Measurements from ENCODE around the gene EPB41L1.
A peak's percentile ranks its signal among the peaks of the same experiment; 100 is the strongest.

The EPB41L1 gene

DNA sequence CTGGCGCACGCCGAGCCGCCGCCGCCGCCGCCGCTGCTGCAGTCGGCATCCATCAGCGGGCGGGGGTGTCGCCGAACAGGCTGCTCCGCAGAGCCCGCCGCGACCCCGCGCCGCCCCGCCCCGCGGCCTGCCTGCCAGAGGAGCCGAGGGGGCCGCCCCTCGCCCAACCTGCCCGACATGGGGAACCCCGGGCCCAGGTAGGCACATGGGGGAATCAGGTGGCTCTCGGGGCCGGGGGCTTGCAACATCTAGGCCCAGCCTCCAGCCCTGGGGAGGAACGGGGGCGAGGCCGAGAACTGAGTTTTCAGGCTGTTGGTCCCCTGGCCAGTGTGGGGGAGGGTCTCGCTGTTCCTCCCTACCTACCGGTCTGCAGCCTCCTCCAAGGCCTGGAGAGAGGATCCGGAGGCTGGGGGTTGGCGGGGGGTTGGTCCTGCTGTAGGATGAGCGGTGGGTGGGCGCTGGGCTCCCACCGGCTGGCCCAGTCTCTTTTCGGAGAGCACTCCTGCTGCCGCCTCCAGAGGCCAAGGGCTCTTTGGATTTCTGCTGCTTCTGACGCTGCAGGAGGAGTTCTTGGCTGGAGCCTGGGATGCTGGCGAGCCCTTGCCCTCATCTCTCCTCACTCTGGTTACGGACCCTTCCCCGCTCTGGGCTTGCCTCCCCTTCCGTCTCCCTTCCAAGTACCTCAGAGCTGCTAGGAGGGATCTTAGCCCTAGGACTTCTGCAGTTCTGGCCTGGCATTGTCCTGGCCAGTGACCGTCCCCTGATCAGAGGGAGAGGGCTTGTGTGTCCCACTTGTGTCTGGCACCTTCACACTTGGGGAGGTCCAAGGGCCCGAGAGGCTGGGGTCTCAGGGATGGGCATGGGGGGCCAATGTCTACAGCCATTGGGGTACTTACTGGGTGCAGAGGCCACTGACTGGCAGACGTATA is at the start of gene EPB41L1:
TSS of gene EPB41L1 (plus strand) at position 41 of the 929 bp plus-strand sequence. CDS start 19,038 bp downstream, outside the sequence.
- DNase-seq = peak in 1 of 3 experiments; percentile 75

DNA sequence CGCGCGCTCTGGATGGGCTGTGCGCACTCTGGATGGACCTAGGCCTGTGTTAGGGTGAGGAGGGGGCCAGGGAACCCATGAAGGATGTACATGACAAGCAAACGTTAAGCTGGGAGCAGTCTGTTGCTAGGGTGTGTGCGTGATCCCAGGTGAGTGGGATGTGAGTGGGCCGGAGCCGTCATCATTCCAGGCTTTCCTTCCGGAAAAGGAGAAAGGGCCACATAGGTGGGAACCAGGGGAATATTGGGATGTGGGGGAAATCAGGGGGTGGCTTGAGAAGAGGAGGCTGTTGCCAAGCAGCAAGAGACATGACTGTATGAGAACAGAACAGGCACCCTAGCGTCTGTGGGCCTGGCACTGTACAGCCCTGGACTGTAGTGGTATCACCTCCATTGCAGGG is 49.7 kb upstream of the EPB41L1 start:
- no peak for DNase-seq

DNA sequence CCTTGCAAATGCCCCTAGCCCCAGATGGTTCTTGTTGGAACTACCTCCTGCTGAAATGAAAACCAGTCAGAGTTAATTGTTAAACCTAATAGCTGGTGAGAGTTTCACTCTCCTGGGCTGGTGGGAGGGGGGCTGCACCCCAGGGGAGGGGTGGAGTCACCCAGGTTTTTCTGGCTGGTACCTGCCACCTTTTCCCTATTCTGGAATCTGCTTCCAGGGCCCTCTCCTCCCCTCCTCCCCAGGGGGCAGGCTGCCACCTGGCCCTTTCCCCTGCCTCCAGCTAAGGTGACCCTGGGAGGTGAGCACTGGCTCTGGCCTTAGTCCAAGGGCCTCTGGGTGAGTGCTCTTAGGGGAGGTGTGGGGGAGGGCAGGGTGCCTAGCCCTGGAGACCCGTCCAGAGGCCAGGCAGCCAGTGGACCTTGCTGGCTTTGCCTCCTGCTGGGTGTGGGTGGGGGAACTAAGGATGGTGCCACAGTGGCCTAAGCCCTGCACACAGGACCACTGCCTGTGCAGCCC is 48.8 kb upstream of the EPB41L1 start:
- peak in 2 of 3 experiments; percentile 33 to 60 for DNase-seq

DNA sequence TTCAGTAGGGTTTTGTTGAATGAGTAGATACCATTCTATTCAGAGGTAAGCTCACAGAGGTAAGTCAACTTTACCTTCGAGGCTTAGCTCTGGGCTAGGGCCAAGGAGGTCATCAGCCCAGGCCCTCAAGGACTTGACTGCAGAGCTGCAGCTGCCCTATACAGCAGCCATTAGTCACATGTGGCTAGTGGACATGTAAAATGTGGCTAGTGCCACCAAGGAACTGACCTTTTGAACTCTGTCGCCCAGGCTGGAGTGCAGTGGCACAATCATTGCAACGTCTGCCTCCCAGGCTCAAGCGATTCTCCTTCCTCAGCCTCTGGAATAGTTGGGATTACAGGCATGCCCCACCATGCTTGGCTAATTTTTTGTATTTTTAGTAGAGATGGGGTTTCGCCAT is 47.9 kb upstream of the EPB41L1 start:
- DNase-seq = no peak

DNA sequence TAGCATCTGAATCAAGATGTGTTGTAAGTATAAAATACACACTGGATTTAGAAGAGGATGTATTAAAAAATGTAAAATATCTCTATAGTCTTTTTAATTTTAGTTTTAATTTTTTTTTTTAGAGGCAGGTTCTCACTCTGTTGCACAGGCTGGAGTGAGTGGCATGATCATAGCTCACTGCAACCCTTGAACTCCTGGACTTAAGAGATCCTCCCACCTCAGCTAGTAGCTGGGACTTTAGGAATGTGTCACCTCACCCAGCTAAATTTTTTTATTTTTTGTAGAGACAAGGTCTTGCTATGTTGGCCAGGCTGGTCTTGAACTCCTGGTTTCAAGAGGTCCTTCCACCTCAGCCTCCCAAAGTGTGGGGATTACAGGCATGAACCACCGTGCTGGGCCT is 46.7 kb upstream of the EPB41L1 start:
- no peak for DNase-seq

DNA sequence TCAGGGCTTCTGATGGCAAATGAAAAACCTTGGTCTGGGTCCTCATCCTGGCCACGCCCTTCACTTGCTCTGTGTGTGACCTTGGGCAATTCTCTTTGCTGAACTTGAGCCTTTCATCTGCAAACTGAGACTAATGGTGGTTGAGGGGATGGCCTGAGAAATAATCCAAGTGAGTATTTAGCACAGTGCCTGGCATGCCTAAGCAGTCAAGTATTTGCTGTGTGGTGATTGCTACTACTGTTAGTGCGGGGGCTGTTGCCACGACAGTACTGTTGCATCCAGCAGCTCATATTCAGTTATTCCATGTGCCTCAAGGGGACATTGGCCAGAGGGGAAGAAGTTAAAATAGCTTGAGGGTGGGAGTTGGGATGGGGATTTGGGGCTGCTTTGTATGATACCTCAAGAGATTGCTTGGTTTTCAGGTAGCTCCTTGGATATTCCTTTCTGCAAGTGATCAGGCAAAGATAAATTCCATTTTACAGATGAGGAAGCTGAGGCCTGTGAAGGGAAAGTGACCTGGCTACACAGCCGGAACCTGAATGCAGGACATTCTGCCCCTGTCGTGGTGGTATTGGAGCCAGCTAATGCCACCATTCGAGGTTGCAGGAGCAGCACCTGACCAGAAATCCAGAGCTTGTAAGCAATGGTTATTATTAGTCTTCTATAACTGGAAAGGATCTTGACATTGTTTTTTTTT is 45.1 kb upstream of the EPB41L1 start:
- DNase-seq = no peak

DNA sequence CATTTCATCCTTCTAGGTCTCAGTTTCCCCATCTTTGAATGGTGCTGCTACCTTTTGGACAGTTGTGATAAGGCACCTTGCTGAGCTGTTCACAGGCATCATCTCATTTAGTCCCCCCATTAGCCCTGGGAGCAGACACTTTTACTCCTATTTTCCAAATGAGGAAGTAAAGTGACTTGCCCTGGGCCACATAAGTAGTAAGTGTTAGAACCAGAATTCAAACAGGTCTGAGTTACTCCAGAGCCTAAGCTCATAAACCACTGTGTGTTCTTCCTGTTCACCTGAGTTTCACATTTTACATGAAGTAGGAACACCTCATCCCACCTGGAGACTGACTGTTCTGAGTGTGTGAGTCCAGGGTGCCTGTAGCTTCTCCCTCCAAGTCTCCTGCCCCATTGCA is 43.5 kb upstream of the EPB41L1 start:
- no peak for DNase-seq

DNA sequence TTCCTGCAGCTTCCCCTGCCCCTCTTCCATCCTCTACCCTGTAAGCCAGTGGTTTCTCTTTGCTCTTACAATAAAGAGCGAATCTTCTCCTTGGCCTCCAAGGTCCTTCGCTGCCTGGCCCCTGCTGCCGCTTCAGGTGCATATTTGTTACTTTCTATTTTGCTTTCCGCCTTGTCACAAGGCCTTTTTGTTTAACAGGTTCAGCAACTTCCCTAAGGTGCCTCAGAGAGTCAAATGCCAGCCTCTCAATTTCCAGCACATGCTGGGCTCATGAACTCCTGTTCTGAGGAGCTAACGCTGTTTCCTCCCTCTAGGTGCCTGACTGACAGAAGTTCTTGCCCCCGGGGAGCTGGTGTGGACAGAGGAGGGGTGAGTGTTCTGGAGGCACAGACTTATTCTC is 42.4 kb upstream of the EPB41L1 start:
- DNase-seq = no peak

DNA sequence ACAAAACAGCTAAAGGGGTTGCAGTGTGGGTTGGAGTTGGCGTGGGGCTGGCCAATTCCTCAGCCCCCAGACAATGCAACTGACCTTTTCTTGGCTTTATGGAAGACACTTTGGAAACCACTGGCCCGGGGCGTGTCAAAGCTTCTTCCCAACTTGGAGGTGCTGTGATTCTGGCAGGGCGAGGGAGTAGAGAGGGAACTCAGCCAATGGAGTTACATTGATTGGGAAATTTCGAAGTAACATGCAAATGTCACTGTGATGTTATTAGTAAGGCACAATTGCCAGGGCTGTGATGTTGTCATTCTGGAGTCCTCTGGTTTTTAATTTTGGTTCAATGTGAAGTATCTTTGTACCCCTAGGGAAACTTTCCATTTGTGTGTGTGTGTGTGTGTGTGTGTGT is 41.5 kb upstream of the EPB41L1 start:
- no peak for DNase-seq

DNA sequence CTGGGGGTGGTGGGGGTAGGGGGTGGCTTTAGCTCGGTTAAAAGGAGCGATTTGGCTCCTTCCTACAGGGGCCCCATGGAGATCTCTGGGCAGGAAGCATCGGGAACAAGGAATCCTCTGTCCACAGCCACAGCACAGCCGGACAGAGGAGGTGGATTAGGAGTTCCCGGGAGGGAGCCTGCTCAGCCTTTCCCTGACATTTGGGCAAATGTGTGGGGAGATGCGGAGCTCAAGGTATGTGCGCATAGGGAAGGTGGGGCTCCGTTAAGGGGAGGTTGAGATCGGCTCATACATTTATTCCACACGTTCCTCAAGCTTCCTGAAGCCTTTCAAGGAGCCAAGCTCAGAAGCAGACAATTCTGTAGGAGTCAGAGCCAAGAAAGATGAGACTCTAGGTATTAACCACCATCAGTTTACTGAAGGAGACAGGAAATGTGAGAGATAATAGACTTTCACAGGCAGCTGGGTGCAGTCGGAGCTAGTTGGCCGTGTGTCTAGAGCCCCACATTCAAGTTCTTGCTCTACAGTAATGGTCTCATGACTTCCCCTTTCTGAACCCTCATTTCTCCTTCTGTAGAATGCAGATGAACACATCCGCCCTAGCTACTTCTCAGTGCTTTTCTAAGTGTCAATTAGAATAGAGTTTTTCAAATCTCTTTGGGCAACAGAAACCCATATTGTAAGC is 40.8 kb upstream of the EPB41L1 start:
- DNase-seq = no peak

DNA sequence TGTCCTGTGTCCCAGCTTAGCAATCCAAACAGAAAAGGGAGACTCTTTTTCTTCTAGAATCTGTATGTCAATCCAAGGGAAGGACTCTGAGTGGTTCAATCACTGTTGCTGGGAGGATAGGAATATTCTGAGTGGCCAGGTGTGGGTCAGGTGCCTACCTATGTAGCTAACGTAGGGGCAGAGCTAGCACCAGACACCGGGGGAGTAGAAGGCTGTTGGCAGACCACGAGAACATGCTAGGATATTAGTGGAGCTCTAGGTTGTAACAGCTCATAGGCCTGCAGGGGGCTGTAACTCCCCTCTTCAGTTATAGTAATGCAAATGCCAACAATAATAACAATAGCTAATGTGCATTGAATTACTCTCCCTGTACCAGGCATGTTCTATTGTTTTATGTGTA is 39.8 kb upstream of the EPB41L1 start:
- no peak for DNase-seq

DNA sequence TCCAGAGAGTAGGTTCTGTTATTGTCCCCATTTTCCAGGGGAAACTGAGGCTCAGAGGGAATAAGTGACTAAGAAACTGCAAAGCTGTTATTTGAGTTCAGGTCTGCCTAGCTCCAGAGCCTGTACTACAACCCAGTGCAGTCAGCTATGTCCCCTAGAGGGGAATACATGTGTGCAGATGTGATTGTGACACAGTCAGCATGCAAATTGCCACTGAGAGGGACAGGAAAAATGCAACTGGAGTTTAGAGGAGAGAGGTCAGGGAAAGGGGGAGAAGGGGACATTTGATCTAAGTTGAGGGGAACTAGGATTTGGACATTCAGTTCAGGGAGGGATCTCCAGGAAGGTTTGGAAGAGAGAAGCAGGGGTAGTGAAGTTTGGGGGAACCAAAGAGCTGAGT is 38.6 kb upstream of the EPB41L1 start:
- DNase-seq = no peak

DNA sequence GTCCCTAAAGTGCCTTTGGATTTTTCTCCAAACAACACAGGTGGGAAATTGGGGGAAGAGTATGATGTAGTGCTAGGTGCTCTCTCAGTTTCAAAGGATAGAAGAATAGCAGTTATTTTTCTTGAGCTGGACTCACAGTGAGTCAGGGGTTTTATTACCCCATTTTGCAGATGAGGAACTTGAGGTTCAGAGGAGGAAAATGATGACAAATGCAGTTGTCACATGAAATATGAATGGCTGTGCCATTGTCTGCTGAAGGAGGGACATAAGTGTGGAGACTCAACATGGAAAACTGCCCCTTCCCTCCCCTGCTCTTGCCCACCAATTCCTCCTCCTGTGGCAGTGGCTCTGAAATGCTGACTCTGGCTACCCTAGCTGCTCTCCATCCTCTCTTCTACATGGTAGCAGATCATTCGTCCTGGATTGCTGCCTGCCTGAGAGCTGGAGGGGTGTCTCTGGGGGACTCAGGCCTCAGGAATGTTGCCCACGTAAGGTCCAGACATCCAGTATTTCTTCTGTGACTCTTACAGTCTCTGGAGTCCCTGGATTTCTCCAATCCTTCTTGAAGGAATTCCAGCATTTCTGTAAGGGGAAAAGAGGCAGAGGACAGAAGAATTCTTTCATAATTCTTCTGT is 37.6 kb upstream of the EPB41L1 start:
- no peak for DNase-seq

DNA sequence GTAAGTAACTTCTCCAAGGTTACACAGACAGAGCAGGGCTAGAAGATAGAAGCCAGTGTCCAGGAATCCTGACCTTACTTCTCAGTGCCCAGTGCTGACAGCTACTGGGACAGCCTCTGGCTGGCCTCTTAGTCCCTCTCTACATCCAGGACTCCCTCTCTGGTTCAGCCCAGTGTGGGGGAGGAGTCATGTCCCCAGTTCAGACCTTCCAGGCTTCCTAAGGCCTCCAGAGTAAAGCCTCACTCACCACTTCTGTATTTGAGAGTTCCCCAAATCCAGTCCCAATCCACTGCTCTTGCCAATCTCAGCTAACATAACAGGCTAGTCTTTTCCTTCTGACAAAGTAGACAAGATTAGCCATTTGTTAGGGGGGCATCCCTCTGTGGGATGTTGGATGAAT is 36.9 kb upstream of the EPB41L1 start:
- no peak for DNase-seq

DNA sequence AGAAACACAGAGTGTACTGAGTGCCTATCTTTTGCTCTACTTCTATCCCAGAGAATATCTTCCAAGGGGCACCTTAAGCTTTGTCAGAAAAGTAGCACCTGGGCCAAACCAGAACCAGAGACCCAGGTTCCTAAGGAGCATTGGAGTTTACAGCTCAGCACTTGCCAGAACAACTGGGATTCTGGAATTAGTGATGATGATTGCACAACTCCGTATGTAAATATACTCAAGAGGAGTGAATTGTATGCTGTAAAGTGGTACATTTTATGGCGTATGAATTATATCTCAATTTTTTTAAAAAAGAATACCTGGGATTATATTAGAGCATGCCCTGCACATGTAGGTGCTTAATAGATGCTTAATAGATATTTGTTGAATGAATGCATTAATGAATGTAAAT is 36.2 kb upstream of the EPB41L1 start:
- no peak for DNase-seq

DNA sequence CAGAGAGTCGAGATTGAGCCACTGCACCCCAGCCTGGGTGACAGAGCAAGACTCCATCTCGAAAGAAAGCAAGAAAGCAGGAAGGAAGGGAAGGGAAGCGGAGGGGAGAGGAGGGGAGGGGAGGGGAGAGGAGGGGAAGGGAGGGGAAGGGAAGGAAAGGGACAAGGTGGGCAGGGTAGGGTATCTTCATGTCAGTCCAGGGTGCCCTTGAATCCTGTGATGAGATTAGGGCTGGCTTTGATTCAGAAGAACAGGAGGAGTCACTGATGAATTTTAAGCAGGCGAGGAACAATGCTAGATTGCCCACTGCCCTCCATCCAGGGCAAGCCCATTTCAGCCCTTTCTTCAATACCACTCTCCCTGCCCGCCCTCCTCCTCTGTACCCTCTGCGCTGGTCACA is 35.0 kb upstream of the EPB41L1 start:
- no peak for DNase-seq

DNA sequence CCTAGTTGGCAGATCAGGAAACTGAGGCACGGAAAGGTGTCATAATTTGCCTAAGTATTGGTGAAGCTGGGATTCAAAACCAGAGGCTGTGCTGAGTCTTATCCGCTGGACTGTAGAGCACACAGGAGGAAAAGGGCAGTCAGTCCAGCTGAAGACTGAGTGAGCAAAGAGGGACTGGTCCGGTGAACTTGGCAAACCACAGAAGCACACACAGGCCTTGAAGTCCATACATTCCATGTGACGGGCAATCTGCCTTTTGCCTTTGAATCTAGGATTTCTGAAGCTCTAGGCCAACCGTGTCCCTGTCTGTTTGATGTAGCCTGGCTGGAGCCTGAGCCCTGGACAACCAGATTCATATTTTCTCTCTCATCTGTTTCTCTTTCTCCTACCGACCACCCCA is 34.3 kb upstream of the EPB41L1 start:
- DNase-seq = no peak

DNA sequence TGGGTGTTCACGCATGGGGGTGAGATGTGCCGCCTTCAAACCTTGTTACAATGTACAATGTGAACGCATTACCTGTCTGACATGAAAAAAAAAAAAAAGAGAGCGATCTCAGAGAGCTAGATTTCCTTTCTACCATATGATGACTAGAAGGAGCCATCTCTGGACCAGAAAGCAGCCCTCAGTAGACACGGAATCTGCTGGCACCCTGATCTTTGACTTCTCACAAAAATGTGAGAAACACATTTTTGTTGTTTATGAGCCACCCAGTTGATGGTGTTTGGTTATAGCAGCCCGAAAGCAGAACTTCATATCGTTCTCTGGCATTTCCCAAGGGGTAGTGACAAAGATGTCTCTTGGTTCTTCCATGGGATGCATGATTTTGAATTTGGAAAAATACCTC is 33.5 kb upstream of the EPB41L1 start:
- DNase-seq = no peak

DNA sequence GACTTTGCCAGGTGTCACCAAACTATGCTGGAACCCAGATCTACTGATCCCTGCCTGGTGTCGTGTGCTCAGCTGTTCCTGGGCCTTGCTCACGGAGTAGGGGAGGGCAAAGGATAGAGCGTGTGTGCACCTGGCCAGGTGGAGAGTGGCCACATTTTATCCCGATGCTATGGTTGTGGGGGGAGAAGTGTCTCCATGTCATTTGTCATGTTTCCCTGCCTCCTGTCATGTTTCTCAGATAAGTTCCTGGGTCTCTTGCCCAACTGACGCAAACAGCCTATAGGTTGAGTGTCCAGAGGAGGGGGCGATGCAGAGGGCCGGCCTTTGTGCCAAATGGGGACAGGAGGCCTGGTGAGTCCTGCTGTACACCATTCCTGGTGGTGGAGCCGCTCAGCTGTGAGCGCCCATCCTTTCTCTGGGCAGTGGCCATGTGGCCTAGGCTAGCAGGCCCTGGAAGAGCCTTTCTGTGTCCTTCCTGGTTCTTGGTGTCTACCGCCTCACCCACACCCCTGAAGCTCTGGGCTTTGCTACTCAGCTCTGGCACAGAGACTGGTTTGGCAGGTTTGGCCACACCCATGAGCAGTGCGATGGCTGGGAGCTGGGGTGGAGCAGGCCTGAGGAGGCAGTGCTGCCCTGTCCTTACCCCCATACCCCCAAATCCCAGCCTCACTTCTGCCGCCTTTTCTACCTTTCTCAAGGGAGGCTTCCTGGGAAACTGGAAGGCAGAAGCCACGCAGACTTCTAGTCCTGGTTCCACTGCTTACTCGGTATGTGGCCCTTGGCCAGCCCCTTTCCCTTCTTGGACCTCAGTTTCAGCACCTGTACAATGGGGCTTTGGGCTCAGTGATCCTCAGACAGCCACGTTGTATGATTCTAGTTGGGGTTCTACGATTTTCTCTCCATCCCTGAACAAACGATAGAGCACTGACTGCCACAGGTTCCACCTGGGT is 32.3 kb upstream of the EPB41L1 start:
- DNase-seq = peak in 2 of 3 experiments; percentile 29 to 55

DNA sequence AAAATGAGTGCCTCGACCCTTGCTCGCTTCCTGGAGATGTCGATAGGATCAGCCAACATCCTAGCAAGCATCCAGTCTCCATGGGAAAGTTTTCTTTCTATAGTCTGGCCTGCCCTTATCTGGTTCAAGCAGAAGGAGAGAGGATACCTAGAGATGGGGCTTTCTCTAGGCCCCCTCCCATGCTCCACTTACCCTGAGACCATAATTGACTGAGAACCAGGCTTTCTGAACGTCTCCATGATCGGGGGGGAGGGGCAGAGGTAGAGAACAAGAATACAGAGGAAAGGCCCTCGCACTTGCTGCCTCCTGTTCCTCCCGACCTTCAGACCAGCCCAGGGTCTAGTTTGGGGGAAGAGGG is 31.6 kb upstream of the EPB41L1 start:
- no peak for DNase-seq

DNA sequence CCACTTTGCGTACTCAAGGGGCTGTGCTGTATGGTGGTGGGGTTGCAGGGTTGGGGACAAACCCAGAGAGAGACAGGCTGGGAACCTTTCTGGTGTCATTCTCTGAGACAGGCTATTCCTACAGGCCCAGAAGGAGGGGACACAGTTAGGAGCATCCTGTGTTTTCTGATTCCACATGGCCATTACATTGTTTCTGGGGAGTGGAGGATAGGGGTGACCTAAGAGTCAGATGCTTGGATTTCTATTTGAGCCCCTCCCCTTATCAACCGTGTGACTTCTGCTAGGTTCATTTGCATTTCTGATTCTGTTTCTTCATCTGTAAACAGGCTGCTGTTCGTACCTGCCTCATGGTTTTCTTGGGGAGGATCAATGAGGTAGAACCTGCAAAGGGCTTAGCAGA is 29.4 kb upstream of the EPB41L1 start:
- no peak for DNase-seq

All from NCI-H1417 (cell line).